SH-SY5Y (cell line): ENCODE data around the gene RANGRF.

Experiments used
- GATA2 ChIP-seq: IDR thresholded peaks from 2 replicates; pipeline ENCODE4 v1.6.1; 2011; ENCODE audit warnings: mild to moderate bottlenecking, low read depth, low read length
- GATA3 ChIP-seq: IDR thresholded peaks from 2 replicates; pipeline ENCODE4 v1.6.1; 2011; ENCODE audit warnings: low read depth, mild to moderate bottlenecking, low read length, moderate library complexity

Gene RANGRF, protein sequence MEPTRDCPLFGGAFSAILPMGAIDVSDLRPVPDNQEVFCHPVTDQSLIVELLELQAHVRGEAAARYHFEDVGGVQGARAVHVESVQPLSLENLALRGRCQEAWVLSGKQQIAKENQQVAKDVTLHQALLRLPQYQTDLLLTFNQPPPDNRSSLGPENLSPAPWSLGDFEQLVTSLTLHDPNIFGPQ

DNA sequence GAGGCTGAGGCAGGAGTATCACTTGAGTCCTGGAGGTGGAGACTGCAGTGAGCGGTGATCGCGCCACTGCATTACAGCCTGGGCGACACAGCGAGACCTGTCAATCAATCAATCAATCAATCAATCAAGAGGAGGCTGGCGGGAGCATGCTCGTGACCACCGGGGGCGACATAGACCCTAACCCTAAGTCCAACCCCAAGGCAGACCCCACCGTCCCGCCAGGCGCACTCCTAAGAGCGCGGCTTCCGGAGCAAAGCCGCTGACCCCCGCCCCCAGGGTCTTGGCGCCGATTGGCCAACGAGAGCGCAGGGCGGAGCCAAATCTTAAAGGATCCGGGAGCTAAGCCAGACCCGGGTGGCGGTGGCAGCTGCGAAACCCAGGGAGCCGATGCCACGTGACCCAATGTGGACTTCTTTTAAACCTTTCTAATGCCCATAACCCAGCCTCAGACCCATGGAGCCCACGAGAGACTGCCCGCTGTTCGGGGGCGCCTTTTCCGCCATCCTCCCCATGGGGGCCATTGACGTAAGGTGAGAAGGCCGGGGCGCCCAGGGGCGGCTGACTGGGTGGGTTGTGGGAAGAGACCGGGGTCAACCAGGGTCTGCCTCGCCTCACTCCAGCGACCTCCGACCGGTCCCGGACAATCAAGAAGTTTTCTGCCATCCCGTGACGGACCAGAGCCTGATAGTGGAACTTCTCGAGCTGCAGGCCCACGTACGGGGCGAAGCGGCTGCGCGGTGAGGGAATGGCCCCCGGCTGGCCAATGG is at the start of gene RANGRF:
RANGRF (plus strand) TSS at position 335 of the 767 bp plus-strand sequence; CDS start at position 454, 119 bp downstream.
- TF ChIP-seq GATA3 (no peak), GATA2 (no peak)

DNA sequence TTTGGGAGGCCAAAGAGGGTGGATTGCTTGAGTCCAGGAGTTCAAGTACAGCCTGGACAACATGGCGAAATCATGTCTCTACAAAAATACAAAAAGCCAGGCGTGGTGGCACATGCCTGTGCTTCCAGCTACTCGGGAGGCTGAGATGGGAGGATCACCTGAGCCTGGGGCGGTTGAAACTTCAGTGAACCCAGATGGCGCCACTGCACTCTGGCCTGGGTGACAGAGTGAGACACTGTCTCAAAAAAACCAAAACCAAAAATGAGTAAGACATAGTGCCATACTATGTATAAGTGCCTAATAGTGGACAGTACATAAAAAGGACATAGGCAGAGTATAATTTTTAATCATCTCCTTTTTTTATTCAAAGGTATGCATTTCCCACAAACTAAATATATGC is 44.6 kb upstream of the RANGRF start:
- TF ChIP-seq GATA3 (no peak), GATA2 (no peak)

DNA sequence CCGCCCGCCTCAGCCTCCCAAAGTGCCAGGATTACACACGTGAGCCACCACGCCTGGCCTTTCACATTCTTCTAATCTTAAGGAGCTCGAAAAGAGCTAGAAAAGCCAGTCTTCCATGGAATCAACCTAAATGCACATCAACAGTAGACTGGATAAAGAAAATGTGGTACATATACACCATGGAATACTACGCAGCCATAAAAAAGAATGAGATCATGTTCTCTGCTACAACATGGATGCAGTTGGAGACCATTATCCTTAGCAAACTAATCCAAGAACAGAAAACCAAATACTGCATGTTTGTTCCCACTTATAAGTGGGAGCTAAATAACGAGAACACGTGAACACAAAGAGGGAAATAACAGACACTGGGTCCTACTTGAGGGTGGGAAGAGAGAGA is 43.7 kb upstream of the RANGRF start:
- TF ChIP-seq GATA2 (no peak), GATA3 (no peak)

DNA sequence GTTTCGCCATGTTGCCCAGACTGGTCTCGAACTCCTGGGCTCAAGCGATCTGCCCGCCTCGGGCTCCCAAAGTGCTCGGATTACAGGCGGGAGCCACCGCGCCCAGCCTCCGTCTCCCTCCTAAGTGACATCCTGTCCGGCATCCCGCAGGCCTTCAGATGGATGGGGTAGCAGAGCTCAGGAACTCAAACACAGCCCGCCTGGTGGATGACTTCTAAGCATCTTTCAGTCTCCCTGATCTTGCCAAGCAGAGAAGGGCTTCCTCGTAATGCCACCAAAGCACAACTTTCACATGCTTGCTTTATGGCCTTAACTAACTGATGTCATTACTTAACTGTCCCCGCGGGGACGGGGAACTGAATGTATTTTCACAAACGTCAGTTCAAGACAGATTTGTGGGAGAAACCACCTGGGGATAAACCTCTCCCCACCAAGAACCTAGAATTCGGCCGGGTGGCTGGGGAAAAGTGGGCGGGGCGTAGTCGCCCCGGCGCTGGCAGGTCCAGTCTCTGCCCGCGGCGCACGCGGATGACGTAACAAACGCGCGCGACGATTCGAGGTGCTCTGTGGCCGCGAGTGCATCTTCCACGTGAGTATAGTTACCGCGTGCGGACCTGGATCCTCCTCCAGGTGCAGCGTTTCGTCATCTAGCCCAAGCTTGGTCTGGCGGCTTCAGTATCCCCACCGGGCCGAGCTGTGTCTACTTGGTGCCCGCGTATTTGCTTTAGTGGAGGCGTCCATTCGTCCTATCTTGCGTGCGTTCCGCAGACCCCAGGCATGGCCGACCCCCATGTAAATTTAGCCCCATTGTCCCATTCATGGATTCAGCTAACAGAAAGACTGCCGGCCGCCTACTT is 39.5 kb upstream of the RANGRF start, which contains the start of gene PFAS:
PFAS (plus strand) TSS at position 539 of the 857 bp plus-strand sequence. CDS start 4,649 bp downstream, outside the sequence.
- no peak for TF ChIP-seq GATA3
- TF ChIP-seq GATA2 = no peak

DNA sequence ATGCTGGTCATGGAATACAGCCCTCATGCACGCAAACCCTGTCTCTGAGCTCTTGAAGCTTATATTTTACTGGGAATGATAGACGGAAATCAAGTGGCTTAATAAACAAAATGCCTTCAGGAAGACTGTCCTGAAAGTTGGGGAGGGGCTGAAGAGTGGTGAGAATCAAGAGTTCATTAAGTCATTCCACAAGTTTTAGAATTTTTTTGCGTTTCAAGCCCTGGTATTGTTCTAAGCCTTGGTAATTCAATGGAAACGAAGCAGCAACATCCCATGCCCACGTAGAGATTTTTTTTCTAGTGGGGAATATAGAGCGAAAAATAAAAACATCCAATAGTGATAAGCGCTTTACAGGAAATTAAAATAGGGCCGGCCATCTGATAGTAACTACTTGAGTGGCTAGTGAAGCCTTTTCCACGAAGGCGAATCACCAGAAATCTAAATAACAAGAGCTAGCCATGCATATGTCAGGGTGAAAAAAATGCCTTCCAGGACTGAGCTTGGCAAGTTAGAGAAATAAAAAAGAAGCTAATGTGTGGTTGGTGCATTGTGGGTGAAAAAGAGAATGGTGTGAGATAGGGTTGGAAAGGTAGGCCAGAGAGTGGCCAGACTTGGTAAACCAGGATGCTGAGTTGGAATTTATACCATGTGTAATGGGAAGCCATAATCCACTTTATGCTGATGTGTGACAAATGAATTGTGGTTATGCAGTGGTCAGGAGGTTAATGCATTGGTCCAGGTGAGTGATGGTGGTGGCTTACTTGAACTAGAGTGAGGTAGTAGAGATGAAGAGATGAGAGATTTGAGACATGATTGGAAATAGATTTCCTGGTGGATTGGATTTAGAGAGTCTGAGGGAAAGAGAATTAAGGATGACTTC is 38.6 kb upstream of the RANGRF start:
- TF ChIP-seq GATA2 (no peak), GATA3 (no peak)

DNA sequence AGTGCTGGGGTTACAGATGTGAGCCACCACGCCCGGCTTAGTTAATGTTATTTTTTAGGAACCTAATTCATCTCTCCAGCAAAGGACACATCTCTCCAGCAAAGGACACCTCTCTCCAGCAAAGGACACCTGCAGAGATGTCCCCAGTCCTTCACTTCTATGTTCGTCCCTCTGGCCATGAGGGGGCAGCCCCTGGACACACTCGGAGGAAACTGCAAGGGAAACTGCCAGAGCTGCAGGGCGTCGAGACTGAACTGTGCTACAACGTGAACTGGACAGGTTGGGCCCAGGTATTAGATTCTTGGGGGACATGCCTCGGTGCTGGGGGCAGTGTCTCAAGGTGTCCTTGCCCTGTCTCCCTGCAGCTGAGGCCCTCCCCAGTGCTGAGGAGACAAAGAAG is 34.7 kb upstream of the RANGRF start:
- TF ChIP-seq GATA3 (no peak), GATA2 (no peak)

DNA sequence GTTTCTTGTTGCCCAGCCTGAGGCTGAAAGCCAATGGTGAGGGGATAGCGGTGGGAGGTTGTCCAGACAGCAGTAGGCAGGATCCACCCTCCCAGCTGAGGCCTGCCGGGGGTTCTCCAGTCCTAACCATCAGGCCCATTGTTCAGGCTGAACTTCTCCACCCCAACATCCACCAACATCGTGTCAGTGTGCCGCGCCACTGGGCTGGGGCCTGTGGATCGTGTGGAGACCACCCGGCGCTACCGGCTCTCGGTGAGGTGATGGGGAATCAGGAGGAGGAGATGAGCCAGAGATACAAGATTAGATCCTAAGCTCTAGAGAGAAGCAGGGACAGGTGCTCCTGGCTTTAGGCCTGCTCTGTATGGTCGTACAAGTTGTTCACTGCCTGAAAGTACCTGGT is 33.6 kb upstream of the RANGRF start:
- TF ChIP-seq GATA2 (no peak), GATA3 (no peak)

DNA sequence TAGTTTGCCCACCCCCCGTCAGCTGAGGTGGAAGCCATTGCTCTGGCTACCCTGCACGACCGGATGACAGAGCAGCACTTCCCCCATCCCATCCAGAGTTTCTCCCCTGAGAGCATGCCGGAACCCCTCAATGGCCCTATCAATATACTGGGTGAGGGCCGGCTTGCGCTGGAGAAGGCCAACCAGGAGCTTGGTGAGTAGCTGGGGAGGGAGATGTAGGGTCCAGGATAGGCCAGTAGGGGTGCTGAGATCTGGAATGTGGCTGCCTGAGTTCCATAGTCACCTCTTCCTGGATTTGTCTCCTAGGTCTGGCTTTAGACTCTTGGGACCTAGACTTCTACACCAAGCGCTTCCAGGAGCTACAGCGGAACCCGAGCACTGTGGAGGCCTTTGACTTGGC is 33.0 kb upstream of the RANGRF start:
- TF ChIP-seq GATA3 (no peak), GATA2 (no peak)

DNA sequence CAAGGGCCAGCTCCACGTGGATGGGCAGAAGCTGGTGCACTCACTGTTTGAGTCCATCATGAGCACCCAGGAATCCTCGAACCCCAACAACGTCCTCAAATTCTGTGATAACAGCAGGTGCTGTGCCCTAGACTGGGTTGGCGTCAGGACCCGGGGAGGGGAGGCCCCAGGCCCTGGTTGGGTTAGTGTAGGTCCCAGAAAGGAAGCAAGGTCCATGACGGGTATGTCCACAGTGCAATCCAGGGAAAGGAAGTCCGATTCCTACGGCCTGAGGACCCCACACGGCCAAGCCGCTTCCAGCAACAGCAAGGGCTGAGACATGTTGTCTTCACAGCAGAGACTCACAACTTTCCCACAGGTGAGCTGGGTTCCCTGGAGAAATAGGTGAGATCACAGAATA is 32.2 kb upstream of the RANGRF start:
- TF ChIP-seq GATA3 = no peak
- no peak for TF ChIP-seq GATA2

DNA sequence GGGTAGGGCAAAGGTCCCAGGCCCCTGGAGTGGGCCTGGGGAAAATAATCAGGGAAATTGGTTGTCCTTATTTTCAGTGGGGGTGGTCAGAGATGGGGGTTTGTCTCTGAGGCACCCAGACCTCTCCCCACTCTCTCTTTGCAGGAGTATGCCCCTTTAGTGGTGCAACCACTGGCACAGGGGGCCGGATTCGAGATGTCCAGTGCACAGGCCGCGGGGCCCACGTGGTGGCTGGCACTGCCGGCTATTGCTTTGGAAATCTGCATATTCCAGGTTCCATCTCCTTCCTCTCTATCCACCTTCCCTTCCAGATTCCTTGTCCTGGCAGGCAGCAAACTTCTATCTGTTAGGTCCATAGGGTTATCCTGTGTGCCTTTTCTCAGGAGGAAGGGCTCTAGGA is 31.8 kb upstream of the RANGRF start:
- TF ChIP-seq GATA3 (no peak), GATA2 (no peak)

DNA sequence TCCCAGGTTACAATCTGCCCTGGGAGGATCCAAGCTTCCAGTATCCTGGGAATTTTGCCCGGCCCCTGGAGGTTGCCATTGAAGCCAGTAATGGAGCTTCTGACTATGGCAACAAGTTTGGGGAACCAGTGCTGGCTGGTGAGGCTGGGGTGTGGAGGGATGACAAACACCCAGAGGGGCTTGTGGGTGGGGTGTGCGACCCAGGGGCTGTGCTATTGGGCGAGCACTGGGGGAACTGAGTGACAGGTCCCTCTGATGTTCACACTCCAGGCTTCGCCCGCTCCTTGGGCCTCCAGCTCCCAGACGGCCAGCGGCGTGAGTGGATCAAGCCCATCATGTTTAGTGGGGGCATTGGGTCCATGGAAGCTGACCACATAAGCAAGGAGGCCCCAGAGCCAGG is 30.7 kb upstream of the RANGRF start:
- no peak for TF ChIP-seq GATA3
- no peak for TF ChIP-seq GATA2

DNA sequence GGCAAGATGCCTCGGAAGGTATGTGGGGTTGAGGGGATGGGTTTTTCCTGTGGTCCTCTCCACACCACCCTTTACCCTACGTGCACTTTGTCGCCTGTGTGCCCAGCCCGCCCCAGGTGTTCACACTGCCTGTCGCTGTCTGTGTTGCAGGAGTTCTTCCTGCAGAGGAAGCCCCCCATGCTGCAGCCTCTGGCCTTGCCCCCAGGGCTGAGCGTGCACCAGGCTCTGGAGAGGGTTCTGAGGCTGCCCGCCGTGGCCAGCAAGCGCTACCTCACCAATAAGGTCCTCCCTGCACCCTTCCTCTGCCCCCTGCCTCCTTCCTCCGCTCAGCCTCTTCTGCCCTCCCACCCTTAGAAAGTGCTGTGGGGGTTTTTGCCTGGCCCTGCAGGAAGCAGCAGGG is 24.1 kb upstream of the RANGRF start:
- no peak for TF ChIP-seq GATA3
- no peak for TF ChIP-seq GATA2

DNA sequence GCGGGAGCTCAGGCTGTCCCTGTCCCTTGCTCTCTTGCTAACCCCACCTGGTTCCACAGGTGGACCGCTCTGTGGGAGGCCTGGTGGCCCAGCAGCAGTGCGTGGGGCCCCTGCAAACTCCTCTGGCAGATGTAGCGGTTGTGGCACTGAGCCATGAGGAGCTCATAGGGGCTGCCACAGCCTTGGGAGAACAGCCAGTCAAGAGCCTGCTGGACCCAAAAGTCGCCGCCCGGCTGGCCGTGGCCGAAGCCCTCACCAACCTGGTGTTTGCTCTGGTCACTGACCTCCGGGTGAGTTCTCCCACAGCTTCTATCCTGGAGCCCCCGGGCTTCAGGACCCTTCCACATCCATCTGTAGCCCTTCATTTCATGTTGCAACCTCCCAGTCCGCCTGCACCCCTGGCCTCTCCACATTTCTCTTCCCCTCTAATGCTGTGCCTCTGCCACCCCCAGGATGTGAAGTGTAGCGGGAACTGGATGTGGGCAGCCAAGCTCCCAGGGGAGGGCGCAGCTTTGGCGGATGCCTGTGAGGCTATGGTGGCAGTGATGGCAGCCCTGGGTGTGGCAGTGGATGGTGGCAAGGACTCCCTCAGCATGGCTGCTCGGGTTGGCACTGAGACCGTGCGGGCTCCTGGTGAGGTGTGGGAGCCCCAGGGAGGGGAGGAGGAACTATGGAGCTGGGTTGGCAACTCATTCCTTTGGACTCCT is 23.5 kb upstream of the RANGRF start:
- TF ChIP-seq GATA3 = no peak
- TF ChIP-seq GATA2 = no peak
